Activated T-helper 1 cell treated with anti-CD3 and anti-CD28 coated beads, Interleukin-2, amount 50 U/mL, for 16 hours (primary cell): Measurements from ENCODE around the gene ABCF1.
A peak's percentile ranks its signal among the peaks of the same experiment; 100 is the strongest.

Experiments used
- DNase-seq, 2 donors: peaks; one replicate each; pipeline ENCODE4 v3.0.0-alpha.2; 2020; ENCODE audit warnings: low read depth in 1 of 2, low spot score in 1 of 2

ABCF1 gene

GRCh38 chr6:30625511-30625910 lies 54.3 kb downstream of the ABCF1 start:
- no peak for DNase-seq

DNA sequence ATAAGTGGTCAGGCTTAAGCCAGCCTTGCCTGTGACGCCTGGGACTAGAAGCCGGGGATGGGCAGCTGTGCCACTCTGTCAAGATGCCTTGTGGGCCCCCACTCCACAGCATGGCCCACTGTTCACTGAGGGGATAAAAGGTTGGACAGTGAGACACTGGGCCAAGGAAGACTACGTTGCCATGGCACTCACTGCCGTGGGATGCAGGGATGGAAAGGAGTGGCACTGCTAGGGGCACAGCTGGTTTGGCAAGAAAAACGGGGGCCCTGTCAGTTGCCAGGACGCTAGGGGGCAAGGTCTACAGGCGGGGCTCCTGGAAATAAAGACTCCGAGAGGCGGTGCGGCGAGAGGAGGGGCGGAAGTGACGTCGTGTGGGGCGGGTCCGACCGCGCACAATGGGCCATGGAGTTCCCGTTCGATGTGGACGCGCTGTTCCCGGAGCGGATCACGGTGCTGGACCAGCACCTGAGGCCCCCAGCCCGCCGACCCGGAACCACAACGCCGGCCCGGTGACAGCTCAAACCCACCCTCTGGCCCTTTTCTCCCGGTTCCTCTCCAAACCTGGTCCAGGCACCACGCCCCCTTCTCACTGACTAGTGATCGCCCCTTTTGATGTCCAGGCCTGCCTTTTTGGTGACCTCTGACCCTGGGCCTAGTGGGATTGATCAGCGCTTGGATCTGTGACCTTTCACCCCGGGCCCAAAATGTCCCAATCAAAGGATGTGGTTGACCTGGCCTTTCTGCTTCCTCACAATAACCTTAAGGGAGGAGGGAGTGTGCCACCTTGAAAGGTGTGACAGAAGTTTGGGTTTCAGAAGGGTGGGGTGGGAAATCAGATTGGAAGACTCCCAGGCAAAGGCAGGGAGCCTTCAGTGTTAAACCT lies 55.5 kb downstream of the ABCF1 start, which contains the start of gene ATAT1:
Gene ATAT1, plus strand, starts transcription at position 391 of the 883 bp plus-strand sequence.
- DNase-seq, result peak; percentile 76 to 81

DNA sequence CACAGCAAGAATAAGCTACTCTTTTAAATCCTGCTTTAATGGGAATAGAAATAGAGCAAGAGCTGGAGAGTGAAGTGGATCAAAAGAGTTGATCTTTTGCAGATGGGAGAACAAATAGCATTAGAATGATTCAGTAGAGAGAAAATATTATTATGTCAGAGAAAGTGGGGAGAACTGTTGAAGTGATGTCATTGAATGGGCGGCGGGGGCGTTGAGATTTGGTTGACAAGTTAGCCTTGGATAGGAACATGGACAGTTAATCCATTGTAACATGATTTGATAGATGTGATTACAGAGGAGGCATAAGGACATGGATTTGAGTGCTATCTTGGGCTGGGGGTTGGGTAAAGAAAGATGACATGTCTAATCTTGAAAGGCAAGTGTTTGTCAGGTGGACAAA lies 64.6 kb downstream of the ABCF1 start:
- no peak for DNase-seq

DNA sequence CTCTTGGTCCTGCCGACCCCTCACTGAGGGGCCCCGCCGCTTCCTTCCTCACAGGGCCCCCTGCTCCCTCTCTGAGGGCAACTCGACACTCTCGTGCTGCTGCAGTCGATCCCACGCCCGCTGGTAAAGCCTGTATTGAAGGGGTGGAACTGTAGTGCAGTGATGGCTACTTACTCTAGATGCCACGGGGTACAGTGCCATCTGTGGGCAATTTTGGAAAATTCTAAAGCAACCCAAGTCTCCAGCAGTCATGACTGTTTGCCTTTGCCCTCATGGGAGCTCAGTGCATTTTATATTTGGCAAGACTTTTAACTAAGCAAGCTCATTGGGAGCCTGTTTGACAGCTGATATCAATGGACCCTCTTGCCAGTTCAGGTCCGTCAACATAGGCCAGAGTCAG lies 69.2 kb downstream of the ABCF1 start:
- no peak for DNase-seq

DNA sequence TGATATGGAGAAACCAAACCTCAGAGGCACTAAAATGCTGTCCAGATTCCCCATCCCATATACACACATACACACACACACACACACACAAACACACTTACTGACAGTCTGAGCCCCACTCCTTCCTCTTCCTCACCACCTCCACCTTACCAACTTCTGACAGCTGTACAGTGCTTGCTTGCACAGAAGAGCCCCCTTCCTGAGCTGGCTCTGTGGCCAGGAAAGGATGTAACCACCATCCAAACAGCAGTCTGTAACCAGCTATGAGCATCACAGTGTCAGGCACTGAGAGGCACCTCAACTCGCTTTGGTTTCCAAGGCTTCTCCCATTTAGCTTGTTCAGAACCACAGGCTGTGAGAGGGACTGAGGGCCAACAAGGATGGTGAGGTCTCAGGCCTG lies 69.8 kb downstream of the ABCF1 start:
- DNase-seq, result no peak
